SK-N-SH (cell line): Measurements from ENCODE around the gene CADM2. TPM values are rescaled to one million over a fixed set of nuclear protein-coding genes. Genes with fewer than 3 reads are reported as not detected.

Experiments
- CTCF ChIA-PET: fragments of 300-600, 350-600 bp; formaldehyde crosslinking; extraction: SDS; loops from one replicate; lab custom pipeline; 2021; lab: Yijun Ruan, JAX
- POLR2A ChIA-PET: fragments of 350-600 bp; sonication (Branson Sonifier 250); formaldehyde crosslinking; extraction: SDS; loops from one replicate; lab custom pipeline; 2020; ENCODE audit warnings: antibody characterized with exemption, inconsistent platforms; lab: Yijun Ruan, JAX
- DNase-seq: peaks from one replicate; pipeline ENCODE4 v3.0.0; 2012
- H2AFZ ChIP-seq: fragments of 200-600 bp; sonication (generic); 2 replicates; pipeline ENCODE4 v1.8.1; 2016; ENCODE audit warnings: antibody characterized with exemption, mild to moderate bottlenecking, low read depth
- H3F3A ChIP-seq: fragments of 200-600 bp; sonication (generic); replicated peaks from 2 replicates; pipeline ENCODE3; 2016; ENCODE audit warnings: antibody characterized with exemption, mild to moderate bottlenecking; ENCODE audit not compliant: insufficient read depth
- H3K27ac ChIP-seq, 2 experiments: fragments of 200-500 bp in 1 of 2; fragments of 200-600 bp in 1 of 2; sonication (Bioruptor generic) in 1 of 2; sonication (generic), shearing (Covaris generic) in 1 of 2; 2 replicates each; pipeline versions ENCODE4 v1.5.1 to v1.6.1; 2014 to 2016; ENCODE audit warnings: low read depth in 2 of 2, inconsistent platforms in 1 of 2, low read length in 1 of 2, mild to moderate bottlenecking in 1 of 2, mixed read lengths in 1 of 2
- H3K27me3 ChIP-seq: fragments of 200-600 bp; sonication (generic), shearing (Covaris generic); 2 replicates; pipeline ENCODE4 v1.6.1; 2016; ENCODE audit warnings: mixed run types; ENCODE audit not compliant: insufficient read depth
- H3K36me3 ChIP-seq, 2 experiments: fragments of 200-500 bp in 1 of 2; fragments of 200-600 bp in 1 of 2; sonication (Bioruptor generic) in 1 of 2; sonication (generic) in 1 of 2; replicated peaks in 1 of 2; 2 replicates each; pipeline versions ENCODE3 to v1.5.1; 2014 to 2016; ENCODE audit warnings: low read length in 1 of 2, mild to moderate bottlenecking in 1 of 2; ENCODE audit not compliant: insufficient read depth in 2 of 2, control insufficient read depth in 1 of 2
- H3K4me1 ChIP-seq, 2 experiments: fragments of 200-500 bp in 1 of 2; fragments of 200-600 bp in 1 of 2; sonication (Bioruptor generic) in 1 of 2; sonication (generic), shearing (Covaris generic) in 1 of 2; 2 replicates each; pipeline versions ENCODE4 v1.5.1 to v1.6.1; 2014 to 2016; ENCODE audit warnings: low read depth in 1 of 2, low read length in 1 of 2, mixed run types in 1 of 2; ENCODE audit not compliant: insufficient read depth in 2 of 2, control insufficient read depth in 1 of 2
- H3K4me2 ChIP-seq: fragments of 200-600 bp; sonication (generic), shearing (Covaris generic); 2 replicates; pipeline ENCODE4 v1.6.1; 2017; ENCODE audit warnings: mixed run types
- H3K4me3 ChIP-seq, 2 experiments: fragments of 200-500 bp in 1 of 2; fragments of 200-600 bp in 1 of 2; sonication (Bioruptor generic) in 1 of 2; sonication (generic), shearing (Covaris generic) in 1 of 2; 2 replicates each; pipeline versions ENCODE4 v1.5.1 to v1.8.1; 2014 to 2016; ENCODE audit warnings: low read depth in 2 of 2, inconsistent platforms in 1 of 2, low read length in 1 of 2, mild to moderate bottlenecking in 1 of 2, mixed read lengths in 1 of 2, moderate library complexity in 1 of 2
- H3K79me2 ChIP-seq: fragments of 200-600 bp; sonication (generic); 2 replicates; pipeline ENCODE4 v1.8.1; 2017; ENCODE audit warnings: mild to moderate bottlenecking; ENCODE audit not compliant: insufficient read depth
- H3K9ac ChIP-seq: fragments of 200-600 bp; sonication (generic); 2 replicates; pipeline ENCODE4 v1.6.1; 2017; ENCODE audit warnings: mixed run types
- H3K9me2 ChIP-seq: fragments of 200-600 bp; sonication (generic); 2 replicates; pipeline ENCODE4 v1.6.1; 2017; ENCODE audit warnings: mixed run types
- H3K9me3 ChIP-seq: fragments of 200-600 bp; sonication (generic); 2 replicates; pipeline ENCODE4 v1.6.1; 2017; ENCODE audit warnings: mixed run types, mild to moderate bottlenecking, moderate library complexity
- H4K20me1 ChIP-seq: fragments of 200-600 bp; sonication (generic); 2 replicates; pipeline ENCODE4 v1.6.1; 2017; ENCODE audit warnings: mild to moderate bottlenecking, mixed run types; ENCODE audit not compliant: insufficient read depth
- CTCF ChIP-seq: fragments of 200-600 bp; sonication (generic); IDR thresholded peaks from 2 replicates; pipeline ENCODE4 v1.6.1; 2017; ENCODE audit warnings: antibody characterized with exemption, mild to moderate bottlenecking, moderate library complexity
- ELF1 ChIP-seq: IDR thresholded peaks from 2 replicates; pipeline ENCODE4 v1.4.0; 2012
- FOSL2 ChIP-seq: IDR thresholded peaks from 2 replicates; pipeline ENCODE4 v1.4.0; 2012; ENCODE audit warnings: low read depth, mild to moderate bottlenecking, moderate library complexity, borderline replicate concordance
- GABPA ChIP-seq: IDR thresholded peaks from 2 replicates; pipeline ENCODE4 v1.4.0; 2012; ENCODE audit warnings: low read depth, mild to moderate bottlenecking
- GATA2 ChIP-seq: sonication (generic); formaldehyde crosslinking; IDR thresholded peaks from 2 replicates; pipeline ENCODE4 v1.5.0; 2020; ENCODE audit warnings: mild to moderate bottlenecking, missing genetic modification reagents
- IRF3 ChIP-seq: fragments of 150-350 bp; IDR thresholded peaks from 2 replicates; pipeline ENCODE4 v1.6.1; 2016; ENCODE audit warnings: mild to moderate bottlenecking, low read depth, low read length
- MAX ChIP-seq: IDR thresholded peaks from 2 replicates; pipeline ENCODE4 v1.4.0; 2012; ENCODE audit warnings: low read depth
- MEF2A ChIP-seq: IDR thresholded peaks from 2 replicates; pipeline ENCODE4 v1.4.0; 2012; ENCODE audit warnings: low read depth, borderline replicate concordance
- NRF1 ChIP-seq: IDR thresholded peaks from 2 replicates; pipeline ENCODE4 v1.6.1; 2012; ENCODE audit warnings: low read depth, mild to moderate bottlenecking, low read length
- PBX3 ChIP-seq: IDR thresholded peaks from 2 replicates; pipeline ENCODE4; 2012
- RCOR1 ChIP-seq: fragments of 150-350 bp; IDR thresholded peaks from 2 replicates; pipeline ENCODE4 v1.6.1; 2017; ENCODE audit warnings: antibody characterized with exemption, low read length
- SIN3A ChIP-seq: IDR thresholded peaks from 2 replicates; pipeline ENCODE4 v1.6.1; 2012; ENCODE audit warnings: low read depth, mild to moderate bottlenecking, low read length, moderate library complexity, borderline replicate concordance
- SMC3 ChIP-seq: IDR thresholded peaks from 2 replicates; pipeline ENCODE4 v1.6.1; 2012; ENCODE audit warnings: low read depth, low read length, improper control_type of control experiment
- TAF1 ChIP-seq: IDR thresholded peaks from 2 replicates; pipeline ENCODE4 v1.6.1; 2012; ENCODE audit warnings: low read depth, mild to moderate bottlenecking, low read length, moderate library complexity, borderline replicate concordance
- TCF12 ChIP-seq: IDR thresholded peaks from 2 replicates; pipeline ENCODE4 v1.4.0; 2012
- USF1 ChIP-seq: IDR thresholded peaks from 2 replicates; pipeline ENCODE4 v1.4.0; 2012; ENCODE audit warnings: low read depth, borderline replicate concordance
- ZBTB33 ChIP-seq: IDR thresholded peaks from 2 replicates; pipeline ENCODE4 v1.4.0; 2012; ENCODE audit warnings: low read depth, borderline replicate concordance
- WGBS: methylation state at CpG from one replicate; pipeline ENCODE4 v1.1.6; 2017; ENCODE audit warnings: low lambda C conversion rate; 5-methylcytosine and 5-hydroxymethylcytosine counted together
- polyA plus RNA-seq, 3 experiments: library from polyadenylated mRNA; depleted of rRNA; stranded (reverse); fragments of >200 nt; gene quantifications; 2 replicates each; pipeline ENCODE4 v1.2.3, GENCODE V29; 2012

Gene CADM2
- polyA plus RNA-seq, 1 of the 3 experiments (the other 2 are of a cell fraction) = 0.46 TPM

GRCh38 chr3:85572426-85572825 is 613.6 kb downstream of the CADM2 start (continued):
- TF ChIP-seq PBX3 (no peak), IRF3 (no peak), USF1 (no peak), NRF1 (no peak), SIN3A (no peak), RCOR1 (no peak), GABPA (no peak), ELF1 (no peak), FOSL2 (no peak), MEF2A (no peak), MAX (no peak), ZBTB33 (no peak), SMC3 (no peak), TCF12 (no peak), GATA2 (CRISPR knock-in tag) (no peak), TAF1 (no peak)

GRCh38 chr3:85572978-85573377 is 614.2 kb downstream of the CADM2 start:
- TF ChIP-seq MAX (no peak), GABPA (no peak), NRF1 (no peak), CTCF (no peak), GATA2 (CRISPR knock-in tag) (no peak), IRF3 (no peak), PBX3 (no peak), MEF2A (no peak)
- H2AFZ ChIP-seq = no peak overlapping the region
- no peaks in the 10 kb centered on the region for H3K9me3 ChIP-seq
- H3K4me3 ChIP-seq = no peak overlapping the region
- H3K36me3 ChIP-seq = no peaks in the 10 kb centered on the region
- no peaks in the 10 kb centered on the region for H3K4me1 ChIP-seq
- no peak overlapping the region for H3K9ac ChIP-seq
- 36% methylated on average over 5 of the region's 5 CpGs for WGBS
- H3K4me2 ChIP-seq = no peak overlapping the region
- H3F3A ChIP-seq = no peaks in the 10 kb centered on the region
- no peak overlapping the region for H3K27ac ChIP-seq
- no peaks in the 10 kb centered on the region for H3K27me3 ChIP-seq
- H4K20me1 ChIP-seq = no peaks in the 10 kb centered on the region
- H3K9me2 ChIP-seq = no peaks in the 10 kb centered on the region
- CTCF ChIA-PET = interaction anchor here (1.1 to 2.8 kb wide), 2 partner anchors 672 to 1025 kb away, joined by 3 to 20 read pairs; no protein-coding TSS in a partner anchor
- DNase-seq = no peak
- H3K79me2 ChIP-seq = no peaks in the 10 kb centered on the region
- POLR2A ChIA-PET = no interaction called here
